K562 (cell line): ENCODE results near the gene FOSL1. TPM values are rescaled to one million over a fixed set of nuclear protein-coding genes. Genes with fewer than 3 reads are reported as not detected.

Source experiments
- BDP1 ChIP-seq: IDR thresholded peaks from 3 replicates; pipeline ENCODE4 v1.6.1; 2011; ENCODE audit not compliant: insufficient read length, insufficient read depth
- HSF4 ChIP-seq: fragments of 250-450 bp; sonication (Bioruptor Pico); IDR thresholded peaks from 2 replicates; pipeline ENCODE4 v2.1.2; 2022; ENCODE audit warnings: mild to moderate bottlenecking, moderate library complexity, borderline replicate concordance
- ID3 ChIP-seq, 2 experiments: fragments of 250-450 bp in 1 of 2; fragments of 450-650 bp in 1 of 2; sonication (Bioruptor Pico) in 1 of 2; IDR thresholded peaks; 2 replicates each; pipeline versions ENCODE4 v1.6.1 to v1.8.0; 2016 to 2021; ENCODE audit warnings: mild to moderate bottlenecking in 2 of 2, moderate library complexity in 2 of 2, missing compliant biosample characterization in 1 of 2, missing genetic modification characterization in 1 of 2
- KDM2B ChIP-seq: fragments of 250-450 bp; sonication (Bioruptor Pico); IDR thresholded peaks from 2 replicates; pipeline ENCODE4 v1.8.0; 2021; ENCODE audit warnings: mild to moderate bottlenecking, moderate library complexity
- MTA2 ChIP-seq: fragments of 450-650 bp; IDR thresholded peaks from 2 replicates; pipeline ENCODE4 v1.6.1; 2016; ENCODE audit warnings: low read depth
- PRPF4 ChIP-seq: fragments of 200-400 bp; formaldehyde crosslinking; IDR thresholded peaks from one replicate; pipeline ENCODE4 v1.6.1; 2017; ENCODE audit warnings: low read length, low read depth, mild to moderate bottlenecking; ENCODE audit not compliant: insufficient read depth, poor library complexity, severe bottlenecking
- RBM14 ChIP-seq: fragments of 200-400 bp; formaldehyde crosslinking; IDR thresholded peaks from 2 replicates; pipeline ENCODE4 v1.6.1; 2018; ENCODE audit warnings: low read depth, mild to moderate bottlenecking, low read length, moderate library complexity, borderline replicate concordance; ENCODE audit not compliant: insufficient read depth
- RBM17 ChIP-seq: fragments of 200-400 bp; formaldehyde crosslinking; IDR thresholded peaks from 2 replicates; pipeline ENCODE4 v1.6.1; 2017; ENCODE audit warnings: low read depth, mild to moderate bottlenecking, low read length, borderline replicate concordance
- TSC22D4 ChIP-seq: fragments of 450-650 bp; IDR thresholded peaks from 2 replicates; pipeline ENCODE4 v1.6.1; 2016; ENCODE audit warnings: missing genetic modification characterization, missing biosample characterization, control low read depth
- WHSC1 ChIP-seq: IDR thresholded peaks from one replicate; pipeline ENCODE4 v1.6.1; 2012; ENCODE audit warnings: low read length, control low read depth, inconsistent platforms
- YBX1 ChIP-seq: fragments of 450-650 bp; IDR thresholded peaks from 2 replicates; pipeline ENCODE4 v1.7.1; 2016; ENCODE audit warnings: mild to moderate bottlenecking
- ZC3H11A ChIP-seq: IDR thresholded peaks from 2 replicates; pipeline ENCODE4 v1.6.1; 2012; ENCODE audit warnings: low read depth, low read length, improper control_type of control experiment
- ZNF175 ChIP-seq: fragments of 200-800 bp; sonication (Bioruptor generic); IDR thresholded peaks from 2 replicates; pipeline ENCODE4 v1.6.1; 2016; ENCODE audit warnings: low read depth, mild to moderate bottlenecking, missing genetic modification characterization, missing compliant biosample characterization
- ZNF212 ChIP-seq: fragments of 450-650 bp; formaldehyde crosslinking; IDR thresholded peaks from 2 replicates; pipeline ENCODE4 v1.4.0; 2020; ENCODE audit warnings: mild to moderate bottlenecking
- ZNF347 ChIP-seq: fragments of 450-650 bp; formaldehyde crosslinking; IDR thresholded peaks from 2 replicates; pipeline ENCODE4 v1.4.0; 2020; ENCODE audit warnings: low read depth, mild to moderate bottlenecking, moderate library complexity
- ZNF696 ChIP-seq: fragments of 250-450 bp; sonication (Bioruptor Pico); conservative IDR thresholded peaks from 2 replicates; pipeline ENCODE4 v1.4.0; 2020; ENCODE audit warnings: mild to moderate bottlenecking, moderate library complexity
- ZSCAN32 ChIP-seq: fragments of 450-650 bp; formaldehyde crosslinking; IDR thresholded peaks from 2 replicates; pipeline ENCODE4 v1.4.0; 2020; ENCODE audit warnings: mild to moderate bottlenecking, moderate library complexity
- polyA plus RNA-seq, 8 experiments: library from polyadenylated mRNA; depleted of rRNA in 4 of 8; stranded (reverse) in 5 of 8; unstranded in 3 of 8; fragments of >200 nt; fragmentation: Nextera tagmentation in 2 of 8; fragmentation: Illumina TruSeq in 1 of 8; extraction: Ambion mirVana in 2 of 8; extraction: Trizol in 1 of 8; gene quantifications; 2 replicates each; pipeline versions ENCODE4 v1.2.1 to v1.2.3, GENCODE V29; 2011 to 2014; ENCODE audit warnings: inconsistent platforms in 1 of 8, missing spikeins in 1 of 8
- total RNA-seq, 7 experiments: library from RNA; depleted of rRNA in 6 of 7; stranded (reverse); fragments of >200 nt in 6 of 7; fragmentation: Illumina TruSeq in 2 of 7; extraction: Trizol in 2 of 7; gene quantifications; 2 replicates each; pipeline versions ENCODE4 v1.2.1 to v1.2.3, GENCODE V29; 2011 to 2021; ENCODE audit warnings: low replicate concordance in 1 of 7
- TF ChIP-seq, protein P1 (sequence below), 2 experiments: fragments of 450-650 bp in 1 of 2; IDR thresholded peaks; 2 replicates each; pipeline ENCODE4 v1.6.1; 2011 to 2017; ENCODE audit warnings: low read depth in 2 of 2, antibody characterized with exemption in 1 of 2, borderline replicate concordance in 1 of 2, low read length in 1 of 2, mild to moderate bottlenecking in 1 of 2, mixed read lengths in 1 of 2; ENCODE audit not compliant: control insufficient read depth in 1 of 2
- TF ChIP-seq, protein P2 (sequence below): fragments of 450-650 bp; formaldehyde crosslinking; conservative IDR thresholded peaks from 2 replicates; pipeline ENCODE4 v1.4.0; 2022; ENCODE audit warnings: mild to moderate bottlenecking, missing genetic modification characterization
- TF ChIP-seq, protein P3 (sequence below): sonication (generic); IDR thresholded peaks from 2 replicates; pipeline ENCODE4 v1.6.1; 2016

Gene FOSL1
- total and polyA plus RNA-seq, 9 of the 15 experiments (the other 6 are each of a cell fraction or from before 2014, with no cell fraction given) = 3.5 to 39.6 (median 10.0) TPM

GRCh38 chr11:65918211-65919140, 18.3 kb upstream of the FOSL1 start, which contains the start of gene C11orf68 (continued):
- no peak for TF ChIP-seq YBX1
- TF ChIP-seq HSF4 (CRISPR knock-in tag) = no peak
- TF ChIP-seq MTA2 = no peak
- no peak for TF ChIP-seq ZNF212 (CRISPR knock-in tag)
- no peak for TF ChIP-seq KDM2B (CRISPR knock-in tag)
- no peak for TF ChIP-seq ZSCAN32 (CRISPR knock-in tag)
- no peak for TF ChIP-seq RBM17
- TF ChIP-seq, protein P1, sequence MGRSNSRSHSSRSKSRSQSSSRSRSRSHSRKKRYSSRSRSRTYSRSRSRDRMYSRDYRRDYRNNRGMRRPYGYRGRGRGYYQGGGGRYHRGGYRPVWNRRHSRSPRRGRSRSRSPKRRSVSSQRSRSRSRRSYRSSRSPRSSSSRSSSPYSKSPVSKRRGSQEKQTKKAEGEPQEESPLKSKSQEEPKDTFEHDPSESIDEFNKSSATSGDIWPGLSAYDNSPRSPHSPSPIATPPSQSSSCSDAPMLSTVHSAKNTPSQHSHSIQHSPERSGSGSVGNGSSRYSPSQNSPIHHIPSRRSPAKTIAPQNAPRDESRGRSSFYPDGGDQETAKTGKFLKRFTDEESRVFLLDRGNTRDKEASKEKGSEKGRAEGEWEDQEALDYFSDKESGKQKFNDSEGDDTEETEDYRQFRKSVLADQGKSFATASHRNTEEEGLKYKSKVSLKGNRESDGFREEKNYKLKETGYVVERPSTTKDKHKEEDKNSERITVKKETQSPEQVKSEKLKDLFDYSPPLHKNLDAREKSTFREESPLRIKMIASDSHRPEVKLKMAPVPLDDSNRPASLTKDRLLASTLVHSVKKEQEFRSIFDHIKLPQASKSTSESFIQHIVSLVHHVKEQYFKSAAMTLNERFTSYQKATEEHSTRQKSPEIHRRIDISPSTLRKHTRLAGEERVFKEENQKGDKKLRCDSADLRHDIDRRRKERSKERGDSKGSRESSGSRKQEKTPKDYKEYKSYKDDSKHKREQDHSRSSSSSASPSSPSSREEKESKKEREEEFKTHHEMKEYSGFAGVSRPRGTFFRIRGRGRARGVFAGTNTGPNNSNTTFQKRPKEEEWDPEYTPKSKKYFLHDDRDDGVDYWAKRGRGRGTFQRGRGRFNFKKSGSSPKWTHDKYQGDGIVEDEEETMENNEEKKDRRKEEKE (IDR thresholded peaks at IDR 0.05; ENCODE audit: borderline replicate concordance in 1 of 2, control insufficient read depth in 1 of 2, low read depth in 2 of 2, low read length in 1 of 2) = no peak
- TF ChIP-seq RBM14 = no peak
- TF ChIP-seq WHSC1 = no peak
- TF ChIP-seq, protein P2, sequence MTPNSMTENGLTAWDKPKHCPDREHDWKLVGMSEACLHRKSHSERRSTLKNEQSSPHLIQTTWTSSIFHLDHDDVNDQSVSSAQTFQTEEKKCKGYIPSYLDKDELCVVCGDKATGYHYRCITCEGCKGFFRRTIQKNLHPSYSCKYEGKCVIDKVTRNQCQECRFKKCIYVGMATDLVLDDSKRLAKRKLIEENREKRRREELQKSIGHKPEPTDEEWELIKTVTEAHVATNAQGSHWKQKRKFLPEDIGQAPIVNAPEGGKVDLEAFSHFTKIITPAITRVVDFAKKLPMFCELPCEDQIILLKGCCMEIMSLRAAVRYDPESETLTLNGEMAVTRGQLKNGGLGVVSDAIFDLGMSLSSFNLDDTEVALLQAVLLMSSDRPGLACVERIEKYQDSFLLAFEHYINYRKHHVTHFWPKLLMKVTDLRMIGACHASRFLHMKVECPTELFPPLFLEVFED = no peak
- peak; percentile 76 for TF ChIP-seq PRPF4
- no peak for TF ChIP-seq ZC3H11A
- no peak for TF ChIP-seq ZNF696 (CRISPR knock-in tag)
- no peak for TF ChIP-seq ID3 (CRISPR knock-in tag; IDR thresholded peaks at IDR 0.05)
- TF ChIP-seq ID3 (tag; IDR thresholded peaks at IDR 0.05) = 0 out of 2 replicates have a peak, but pooled peaks have one; percentile 40
- no peak for TF ChIP-seq ZNF347 (CRISPR knock-in tag)
- no peak for TF ChIP-seq TSC22D4
- TF ChIP-seq BDP1 = no peak
- TF ChIP-seq, protein P3, sequence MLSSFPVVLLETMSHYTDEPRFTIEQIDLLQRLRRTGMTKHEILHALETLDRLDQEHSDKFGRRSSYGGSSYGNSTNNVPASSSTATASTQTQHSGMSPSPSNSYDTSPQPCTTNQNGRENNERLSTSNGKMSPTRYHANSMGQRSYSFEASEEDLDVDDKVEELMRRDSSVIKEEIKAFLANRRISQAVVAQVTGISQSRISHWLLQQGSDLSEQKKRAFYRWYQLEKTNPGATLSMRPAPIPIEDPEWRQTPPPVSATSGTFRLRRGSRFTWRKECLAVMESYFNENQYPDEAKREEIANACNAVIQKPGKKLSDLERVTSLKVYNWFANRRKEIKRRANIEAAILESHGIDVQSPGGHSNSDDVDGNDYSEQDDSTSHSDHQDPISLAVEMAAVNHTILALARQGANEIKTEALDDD = no peak
- TF ChIP-seq ZNF175 (CRISPR knock-in tag) = peak; percentile 61; the same call in 1 of the 2 replicates
